ENCODE data around the gene CAMK1D. TPM values are rescaled to one million over a fixed set of nuclear protein-coding genes. Genes with fewer than 3 reads are reported as not detected.

Gene CAMK1D
- total and polyA plus RNA-seq, 3 donors from 2014 or later = 10.0 to 14.5 (median 14.0) TPM

GRCh38 chr10:12513775-12514673 is 164.7 kb downstream of the CAMK1D start:
- no peak for TF ChIP-seq POLR2A (IDR thresholded peaks at IDR 0.05)
- TF ChIP-seq CTCF (IDR thresholded peaks at IDR 0.05) = no peak
- intact Hi-C loops (cut with DNase I; ENCODE audit: low total_unique reads) = no loop called here
- 83 to 87% methylated on average over 10 of the region's 10 CpGs for WGBS, 2 donors
- H3K4me3 ChIP-seq = no peak overlapping the region
- no peaks in the 10 kb centered on the region for H3K4me1 ChIP-seq
- no peaks in the 10 kb centered on the region for H3K9me3 ChIP-seq
- no peaks in the 10 kb centered on the region for H3K36me3 ChIP-seq (ENCODE audit: low read depth, missing control alignments)
- peak; percentile 7 for DNase-seq
- H3K27me3 ChIP-seq = no peaks in the 10 kb centered on the region
- no peak overlapping the region for H3K27ac ChIP-seq

GRCh38 chr10:12518024-12518423 is 168.7 kb downstream of the CAMK1D start:
- TF ChIP-seq POLR2A (IDR thresholded peaks at IDR 0.05) (no peak), CTCF (IDR thresholded peaks at IDR 0.05) (no peak)
- Histone ChIP-seq H3K4me3 (no peak overlapping the region), H3K9me3 (no peaks in the 10 kb centered on the region), H3K4me1 (no peaks in the 10 kb centered on the region), H3K27ac (no peak overlapping the region), H3K27me3 (no peaks in the 10 kb centered on the region), H3K36me3 (ENCODE audit: low read depth, missing control alignments) (no peaks in the 10 kb centered on the region)
- intact Hi-C loops (cut with DNase I; ENCODE audit: low total_unique reads) = no loop called here
- no peak for DNase-seq
- WGBS, 2 donors = 93 to 97% methylated on average over 1 of the region's 1 CpG

- TF ChIP-seq POLR2A (IDR thresholded peaks at IDR 0.05) (no peak), CTCF (IDR thresholded peaks at IDR 0.05) (no peak)
- no peak for DNase-seq
- no peaks in the 10 kb centered on the region for H3K27me3 ChIP-seq
- H3K4me3 ChIP-seq = no peak overlapping the region
- H3K36me3 ChIP-seq (ENCODE audit: low read depth, missing control alignments) = no peaks in the 10 kb centered on the region
- WGBS, 2 donors = 91 to 96% methylated on average over 1 of the region's 1 CpG
- intact Hi-C loops (cut with DNase I; ENCODE audit: low total_unique reads) = no loop called here
- no peaks in the 10 kb centered on the region for H3K9me3 ChIP-seq
- H3K4me1 ChIP-seq = no peaks in the 10 kb centered on the region
- H3K27ac ChIP-seq = no peak overlapping the region
Observed at GRCh38 chr10:12521423-12521822, 172.1 kb downstream of the CAMK1D start.

GRCh38 chr10:12526311-12526710 is 177.0 kb downstream of the CAMK1D start:
- no peak overlapping the region for H3K4me3 ChIP-seq

More at GRCh38 chr10:12526311-12526710, 177.0 kb downstream of the CAMK1D start:
- no peak for TF ChIP-seq CTCF (IDR thresholded peaks at IDR 0.05)
- no peak for TF ChIP-seq POLR2A (IDR thresholded peaks at IDR 0.05)
- Histone ChIP-seq H3K27ac (no peak overlapping the region), H3K9me3 (no peaks in the 10 kb centered on the region), H3K36me3 (ENCODE audit: low read depth, missing control alignments) (no peaks in the 10 kb centered on the region), H3K27me3 (no peaks in the 10 kb centered on the region), H3K4me1 (peaks cover 18% of the 10 kb centered on the region)
- intact Hi-C loops (cut with DNase I; ENCODE audit: low total_unique reads) = no loop called here
- WGBS, 2 donors = 89 to 91% methylated on average over 5 of the region's 5 CpGs
- no peak for DNase-seq

Measured in testis (tissue), 3 donors.